ENCODE measurements around the gene GGCX. TPM values are rescaled to one million over a fixed set of nuclear protein-coding genes. Genes with fewer than 3 reads are reported as not detected.
"Not testable (repeated sequence)": the region's sequence is repeated elsewhere in the genome, so short reads cannot be mapped to it uniquely, and the experiment has no call there.

GGCX gene
- total RNA-seq, 2 donors from 2014 or later = 21.2 to 21.5 TPM

GRCh38 chr2:85583667-85584353, 22.5 kb upstream of the GGCX start:
- DNase-seq (ENCODE audit: low spot score in 2 of 2) = peak in 1 of 2 donors; percentile 67
- H3K27ac Mint-ChIP-seq = peak overlapping the region; percentile 69 to 85
- ATAC-seq = peak; percentile 51 to 53
- H3K36me3 Mint-ChIP-seq = peaks cover 10 to 20% of the 10 kb centered on the region in 2 donors
- H3K9me3 Mint-ChIP-seq = no peaks in the 10 kb centered on the region

- no peak for ATAC-seq
- no peak for DNase-seq (ENCODE audit: low spot score in 2 of 2)
- Mint-ChIP-seq H3K9me3 (no peaks in the 10 kb centered on the region), H3K27ac (no peak overlapping the region), H3K36me3 (peaks cover 22 to 34% of the 10 kb centered on the region in 2 donors)
Measured at GRCh38 chr2:85582492-85582891, 21.2 kb upstream of the GGCX start.

DNA sequence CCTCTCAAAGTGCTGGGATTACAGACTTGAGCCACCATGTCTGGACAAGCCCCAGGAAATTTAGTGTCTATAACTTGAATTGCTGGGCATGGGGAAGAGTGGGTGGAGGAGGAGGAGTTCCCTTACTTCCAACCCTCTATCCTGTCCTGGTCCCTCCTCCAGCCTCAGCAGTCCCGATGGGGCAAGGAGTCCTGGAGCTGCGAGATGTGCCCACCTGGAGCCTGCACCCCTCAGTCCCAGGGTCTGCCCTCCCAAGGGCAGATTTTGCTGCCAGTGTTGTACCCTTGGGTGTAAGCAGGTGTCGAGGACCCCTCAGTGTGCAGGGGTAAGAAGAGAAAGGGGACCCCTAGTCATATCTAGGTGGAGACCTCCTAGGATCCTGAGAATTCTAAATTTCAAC, 18.9 kb upstream of the GGCX start:
- H3K27ac Mint-ChIP-seq = peak overlapping the region in 1 of 2 donors; percentile 47

DNA sequence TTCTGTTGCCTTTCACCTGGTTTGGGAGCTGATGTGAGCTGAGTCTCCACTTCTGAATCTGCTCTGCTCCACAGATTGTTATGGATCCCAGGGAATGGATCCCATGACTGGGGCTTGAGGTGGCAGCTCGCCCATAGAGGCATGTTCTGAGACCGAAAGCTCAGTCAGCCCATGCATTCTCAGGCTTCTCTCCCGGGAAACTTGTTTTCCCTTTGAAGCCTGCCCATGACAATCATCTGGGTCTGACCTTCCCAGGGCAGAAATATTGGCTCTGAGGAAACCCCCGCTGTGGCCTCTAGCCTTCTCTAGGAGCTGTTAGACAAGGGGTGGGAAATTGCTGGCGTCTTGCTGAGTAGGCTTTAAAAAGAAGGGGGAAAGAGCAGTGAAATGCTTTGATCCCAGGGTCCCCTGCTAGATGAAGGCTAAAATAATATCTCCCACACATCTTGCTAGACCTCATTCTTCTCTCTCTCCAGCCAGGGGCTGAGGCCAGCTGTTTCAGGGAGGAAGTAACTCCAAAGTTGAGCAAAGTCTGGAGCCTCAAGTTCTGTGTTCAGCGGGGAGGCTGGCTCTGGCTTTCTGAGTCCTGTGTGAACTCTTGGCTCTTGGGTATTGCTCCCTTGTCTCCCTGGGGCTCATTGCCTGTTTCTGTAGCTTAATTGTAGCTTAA, 18.1 kb upstream of the GGCX start:
- ATAC-seq (no peak), DNase-seq (ENCODE audit: low spot score in 2 of 2) (no peak)
- peak overlapping the region; percentile 93 to 95 for H3K27ac Mint-ChIP-seq
- peaks cover 22 to 36% of the 10 kb centered on the region in 2 donors for H3K36me3 Mint-ChIP-seq
- H3K9me3 Mint-ChIP-seq = no peaks in the 10 kb centered on the region

More for the DNA sequence above, 18.9 kb upstream of the GGCX start:
- H3K9me3 Mint-ChIP-seq = no peaks in the 10 kb centered on the region
- no peak for ATAC-seq
- peaks cover 22 to 36% of the 10 kb centered on the region in 2 donors for H3K36me3 Mint-ChIP-seq
- no peak for DNase-seq (ENCODE audit: low spot score in 2 of 2)

DNA sequence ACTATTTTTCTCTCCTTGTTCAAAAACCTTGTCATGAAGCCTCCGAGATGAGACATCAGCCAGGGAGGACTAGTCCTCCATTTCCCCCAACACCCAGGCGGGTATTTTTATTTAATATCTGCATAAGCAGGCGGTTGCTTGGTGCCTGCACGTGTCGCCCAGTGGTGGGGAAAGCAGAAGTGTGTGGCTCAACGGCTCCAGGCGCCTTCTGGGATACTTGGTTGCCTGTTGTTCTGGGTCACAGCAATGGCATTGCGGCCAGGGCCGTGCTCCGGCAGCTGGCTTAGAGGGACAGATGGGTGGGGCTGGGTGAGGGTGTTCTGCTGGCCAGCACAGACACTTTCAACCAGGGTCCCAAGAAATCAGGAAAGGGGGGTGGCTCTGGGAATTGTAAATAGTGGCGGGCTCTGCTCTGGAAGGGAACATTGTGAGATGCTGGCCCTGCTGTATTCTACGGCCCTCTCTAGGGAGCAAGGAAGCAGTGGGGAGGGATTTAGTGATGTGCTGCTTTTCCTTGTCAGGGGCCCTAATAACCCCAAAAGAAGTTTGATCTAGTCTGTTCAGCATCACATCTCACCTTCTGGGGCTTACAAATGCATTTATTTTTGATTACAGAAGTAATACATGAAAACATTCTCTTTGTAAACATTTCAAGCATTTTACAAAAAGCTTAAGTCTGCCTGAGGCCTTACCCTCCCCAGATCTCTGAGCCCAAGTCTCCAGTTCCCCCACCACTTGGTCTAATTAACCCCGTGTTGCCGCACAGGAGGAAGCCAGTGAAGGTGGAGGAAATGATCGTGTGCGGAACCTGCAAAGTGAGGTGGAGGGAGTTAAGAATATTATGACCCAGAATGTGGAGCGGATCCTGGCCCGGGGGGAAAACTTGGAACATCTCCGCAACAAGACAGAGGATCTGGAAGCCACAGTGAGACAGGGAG, 17.2 kb upstream of the GGCX start:
- DNase-seq (ENCODE audit: low spot score in 2 of 2) = no peak

DNA sequence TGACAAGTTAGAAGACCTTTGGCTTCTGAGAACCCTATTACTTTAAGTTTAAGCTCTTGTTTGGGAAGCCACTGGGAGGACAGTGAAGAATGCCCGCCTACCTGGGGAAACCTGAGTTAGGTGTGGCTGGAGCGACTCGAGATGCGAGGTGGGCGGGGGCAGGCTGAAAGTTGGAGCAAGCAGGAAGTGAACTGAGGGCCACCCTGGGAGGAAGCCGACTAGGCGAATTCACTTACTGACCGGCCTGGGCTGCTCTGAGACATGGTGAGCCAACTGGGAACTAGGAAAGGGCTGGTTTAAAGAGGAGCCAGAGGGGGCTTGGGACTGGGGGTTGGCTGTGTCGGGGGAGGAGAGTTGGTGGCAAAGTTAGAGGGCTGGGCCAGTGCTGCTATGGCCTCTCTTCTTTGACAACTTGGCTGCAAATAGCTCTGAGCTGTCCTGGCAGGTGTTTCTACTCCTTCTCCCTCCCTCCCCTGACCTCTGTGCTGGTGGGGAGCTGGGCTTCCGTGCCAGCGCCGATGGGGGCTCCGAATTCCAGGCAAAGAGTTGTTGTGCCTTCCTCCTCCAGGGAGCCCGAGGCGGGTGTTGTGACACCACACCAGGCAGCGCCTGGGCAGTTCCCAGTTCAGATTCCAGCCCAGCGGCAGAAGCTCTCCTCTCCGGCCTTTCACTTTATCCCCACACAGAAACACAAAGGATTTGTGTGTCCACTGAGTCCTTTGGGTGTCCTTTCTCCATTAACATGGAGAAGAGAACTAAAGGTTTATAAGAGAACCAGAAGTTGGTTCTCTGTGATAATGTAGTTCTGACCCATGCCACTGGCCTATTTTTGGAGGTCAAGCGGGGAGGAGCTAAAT, 16.3 kb upstream of the GGCX start, which contains the start of gene VAMP8:
TSS of gene VAMP8 (plus strand) at position 201 of the 857 bp plus-strand sequence. CDS start at position 262, 61 bp downstream.
- H3K27ac Mint-ChIP-seq = peak within 1 kb of the TSS; percentile 93 to 95
- peaks cover 22 to 28% of the 10 kb centered on the region in 2 donors for H3K36me3 Mint-ChIP-seq
- ATAC-seq (peak; percentile 82 to 87), DNase-seq (ENCODE audit: low spot score in 2 of 2) (peak; percentile 60 to 72)
- H3K9me3 Mint-ChIP-seq = no peaks in the 10 kb centered on the region

More for the DNA sequence above, 17.2 kb upstream of the GGCX start:
- peak; percentile 34 to 60 for ATAC-seq
- Mint-ChIP-seq H3K9me3 (no peaks in the 10 kb centered on the region), H3K27ac (peak overlapping the region; percentile 93 to 95), H3K36me3 (peaks cover 22 to 35% of the 10 kb centered on the region in 2 donors)

GRCh38 chr2:85577063-85577385, 15.7 kb upstream of the GGCX start:
- Mint-ChIP-seq H3K36me3 (peaks cover 22 to 25% of the 10 kb centered on the region in 2 donors), H3K27ac (peak overlapping the region; percentile 93 to 95), H3K9me3 (no peaks in the 10 kb centered on the region)
- DNase-seq (ENCODE audit: low spot score in 2 of 2) (no peak), ATAC-seq (no peak)

GRCh38 chr2:85575739-85576138, 14.4 kb upstream of the GGCX start:
- H3K9me3 Mint-ChIP-seq = no peaks in the 10 kb centered on the region
- DNase-seq (ENCODE audit: low spot score in 2 of 2) (no peak), ATAC-seq (no peak)
- no peak overlapping the region for H3K27ac Mint-ChIP-seq
- H3K36me3 Mint-ChIP-seq = peaks cover 18 to 22% of the 10 kb centered on the region in 2 donors

GRCh38 chr2:85566265-85566664, 5.0 kb upstream of the GGCX start:
- Mint-ChIP-seq H3K27ac (peak overlapping the region in 1 of 2 donors; percentile 36), H3K9me3 (no peaks in the 10 kb centered on the region), H3K36me3 (peaks cover 0 to 5% of the 10 kb centered on the region in 2 donors)
- DNase-seq (ENCODE audit: low spot score in 2 of 2) (no peak), ATAC-seq (no peak)

DNA sequence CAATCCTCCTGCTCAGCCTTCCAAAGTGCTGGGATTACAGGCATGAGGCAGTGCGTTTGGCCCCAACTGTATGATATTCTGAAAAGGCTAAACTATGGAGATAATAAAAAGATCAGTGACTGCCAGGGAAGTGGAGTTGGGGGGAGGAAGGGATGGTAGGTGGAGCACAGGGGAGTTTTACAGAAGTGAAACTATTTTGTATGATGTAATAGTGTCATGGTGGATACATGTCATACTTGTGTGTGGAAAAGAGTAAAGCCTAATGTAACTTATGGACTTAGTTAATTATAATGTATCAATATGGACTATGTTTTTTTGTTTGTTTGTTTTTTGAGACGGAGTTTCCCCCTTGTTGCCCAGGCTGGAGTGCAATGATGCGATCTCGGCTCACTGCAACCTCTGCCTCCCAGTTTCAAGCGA, 2.9 kb upstream of the GGCX start:
- DNase-seq (ENCODE audit: low spot score in 2 of 2) = no peak
- Mint-ChIP-seq H3K27ac (no peak overlapping the region), H3K9me3 (no peaks in the 10 kb centered on the region), H3K36me3 (peaks cover 0 to 5% of the 10 kb centered on the region in 2 donors)
- no peak for ATAC-seq

- Mint-ChIP-seq H3K27ac (peak overlapping the region; percentile 89 to 96), H3K36me3 (peaks cover 5 to 6% of the 10 kb centered on the region in 2 donors), H3K9me3 (no peaks in the 10 kb centered on the region)
- ATAC-seq = peak in 1 of 2 donors; percentile 61
- no peak for DNase-seq (ENCODE audit: low spot score in 2 of 2)
Measured at GRCh38 chr2:85560812-85561279, 447 bp downstream of the GGCX start.

DNA sequence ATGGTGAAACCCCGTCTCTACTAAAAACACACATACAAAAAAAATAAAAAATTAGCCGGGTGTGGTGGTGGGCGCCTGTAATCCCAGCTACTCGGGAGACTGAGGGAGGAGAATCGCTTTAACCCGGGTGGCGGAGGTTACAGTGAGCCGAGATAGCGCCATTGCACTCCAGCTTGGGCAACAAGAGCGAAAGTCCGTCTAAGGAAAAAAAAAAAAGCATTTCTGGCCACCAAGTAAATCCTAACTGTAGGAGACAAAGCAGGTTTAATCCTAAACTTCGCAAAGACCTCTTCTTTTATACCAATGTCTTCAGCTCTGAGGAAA, 928 bp downstream of the GGCX start:
- H3K9me3 Mint-ChIP-seq; ATAC-seq; DNase-seq (ENCODE audit: low spot score in 2 of 2); H3K36me3 Mint-ChIP-seq: not testable (repeated sequence)
- peak overlapping the region; percentile 89 to 96 for H3K27ac Mint-ChIP-seq

- peak overlapping the region; percentile 40 to 63 for H3K27ac Mint-ChIP-seq
- ATAC-seq (no peak), DNase-seq (ENCODE audit: low spot score in 2 of 2) (no peak)
- H3K36me3 Mint-ChIP-seq = peaks cover 5 to 6% of the 10 kb centered on the region in 2 donors
- no peaks in the 10 kb centered on the region for H3K9me3 Mint-ChIP-seq
Measured at GRCh38 chr2:85558160-85558559, 3.1 kb downstream of the GGCX start.

- Mint-ChIP-seq H3K9me3 (no peaks in the 10 kb centered on the region), H3K27ac (no peak overlapping the region), H3K36me3 (peaks cover 5 to 6% of the 10 kb centered on the region in 2 donors)
- DNase-seq (ENCODE audit: low spot score in 2 of 2) (no peak), ATAC-seq (no peak)
Measured at GRCh38 chr2:85557130-85557529, 4.2 kb downstream of the GGCX start.

DNA sequence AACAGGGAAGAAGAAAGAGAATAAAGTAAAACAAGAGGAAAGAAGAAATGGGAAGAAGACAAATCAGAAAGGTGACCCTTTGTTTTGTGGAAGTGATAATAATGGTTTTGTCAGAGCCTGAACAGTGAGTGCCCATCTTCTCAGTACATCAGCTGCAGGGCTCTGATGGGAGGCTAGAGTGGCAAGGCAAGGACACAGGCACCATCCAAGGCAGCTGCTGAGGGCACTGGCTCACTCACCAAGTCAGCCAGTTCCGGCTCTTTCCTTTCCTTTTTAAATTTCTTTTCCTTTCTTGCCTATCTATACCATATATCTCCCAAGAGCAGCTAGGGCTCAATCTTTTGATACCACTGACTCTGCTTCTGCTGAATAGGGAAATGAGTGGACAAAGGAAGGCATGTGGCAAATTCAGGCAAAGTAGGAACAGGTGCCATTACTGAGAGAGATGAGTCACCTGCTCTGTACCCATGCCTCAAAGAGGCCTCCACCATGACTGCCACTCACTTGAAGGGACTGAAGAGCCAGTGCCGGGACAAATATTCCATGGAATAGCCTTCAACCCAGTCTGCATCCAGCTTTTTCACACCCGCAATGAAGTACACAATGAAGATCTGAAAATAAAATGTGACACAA, 6.2 kb downstream of the GGCX start:
- Mint-ChIP-seq H3K9me3 (no peaks in the 10 kb centered on the region), H3K27ac (no peak overlapping the region), H3K36me3 (peaks cover 0 to 6% of the 10 kb centered on the region in 2 donors)
- DNase-seq (ENCODE audit: low spot score in 2 of 2) = no peak
- ATAC-seq = peak in 1 of 2 donors; percentile 53
